Ishikawa (cell line): ENCODE data around the gene SCAPER.

ENCODE experiments used
- CEBPB ChIP-seq: IDR thresholded peaks from 2 replicates; pipeline ENCODE4 v1.6.1; 2012
- CREB1 ChIP-seq: IDR thresholded peaks from 2 replicates; pipeline ENCODE4 v1.6.1; 2012; ENCODE audit warnings: low read depth
- EGR1 ChIP-seq: IDR thresholded peaks from 2 replicates; pipeline ENCODE4 v1.6.1; 2012
- EP300 ChIP-seq: IDR thresholded peaks from 2 replicates; pipeline ENCODE4 v1.6.1; 2012; ENCODE audit warnings: borderline replicate concordance
- FOXM1 ChIP-seq: IDR thresholded peaks from 2 replicates; pipeline ENCODE4 v1.6.1; 2012; ENCODE audit warnings: low read depth, borderline replicate concordance
- MAX ChIP-seq: IDR thresholded peaks from 2 replicates; pipeline ENCODE4 v1.6.1; 2012
- NFIC ChIP-seq: IDR thresholded peaks from 2 replicates; pipeline ENCODE4 v1.6.1; 2012
- RAD21 ChIP-seq: IDR thresholded peaks from 2 replicates; pipeline ENCODE4 v1.6.1; 2012; ENCODE audit warnings: low read depth
- TAF1 ChIP-seq: IDR thresholded peaks from 2 replicates; pipeline ENCODE4 v1.6.1; 2012; ENCODE audit warnings: low read depth, mild to moderate bottlenecking
- TCF12 ChIP-seq: IDR thresholded peaks from 2 replicates; pipeline ENCODE4 v1.6.1; 2012; ENCODE audit warnings: low read depth
- TEAD4 ChIP-seq: IDR thresholded peaks from 2 replicates; pipeline ENCODE4 v1.6.1; 2012
- YY1 ChIP-seq: IDR thresholded peaks from 2 replicates; pipeline ENCODE4 v1.6.1; 2012; ENCODE audit warnings: low read depth
- ZBTB7A ChIP-seq: IDR thresholded peaks from 2 replicates; pipeline ENCODE4 v1.6.1; 2012; ENCODE audit warnings: low read depth
- TF ChIP-seq, protein P1 (sequence below): IDR thresholded peaks from 2 replicates; pipeline ENCODE4 v1.6.1; 2012; ENCODE audit warnings: low read depth, mild to moderate bottlenecking
- TF ChIP-seq, protein P2 (sequence below): IDR thresholded peaks from 2 replicates; pipeline ENCODE4 v1.6.1; 2012

Gene SCAPER

DNA sequence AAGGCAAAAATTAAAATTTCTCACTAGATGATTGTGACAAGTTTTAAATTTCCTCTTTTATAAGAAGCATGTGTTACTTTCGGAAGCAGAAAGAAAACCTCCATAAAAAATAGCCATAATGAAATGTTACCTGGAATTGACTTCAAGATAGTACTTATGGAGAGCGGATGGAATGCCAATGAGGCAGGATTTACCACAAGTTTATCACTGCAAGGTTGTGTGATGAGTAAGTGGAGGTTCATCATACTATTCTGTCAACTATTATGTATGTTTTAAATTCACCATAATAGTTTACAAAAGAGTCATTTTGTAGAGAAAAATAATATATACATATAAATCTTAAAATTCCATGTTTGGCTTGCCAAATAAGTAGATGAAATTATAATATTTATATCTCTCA, 230.3 kb downstream of the SCAPER start:
- TF ChIP-seq YY1 (no peak), RAD21 (no peak), NFIC (no peak), ZBTB7A (no peak), CEBPB (no peak)

DNA sequence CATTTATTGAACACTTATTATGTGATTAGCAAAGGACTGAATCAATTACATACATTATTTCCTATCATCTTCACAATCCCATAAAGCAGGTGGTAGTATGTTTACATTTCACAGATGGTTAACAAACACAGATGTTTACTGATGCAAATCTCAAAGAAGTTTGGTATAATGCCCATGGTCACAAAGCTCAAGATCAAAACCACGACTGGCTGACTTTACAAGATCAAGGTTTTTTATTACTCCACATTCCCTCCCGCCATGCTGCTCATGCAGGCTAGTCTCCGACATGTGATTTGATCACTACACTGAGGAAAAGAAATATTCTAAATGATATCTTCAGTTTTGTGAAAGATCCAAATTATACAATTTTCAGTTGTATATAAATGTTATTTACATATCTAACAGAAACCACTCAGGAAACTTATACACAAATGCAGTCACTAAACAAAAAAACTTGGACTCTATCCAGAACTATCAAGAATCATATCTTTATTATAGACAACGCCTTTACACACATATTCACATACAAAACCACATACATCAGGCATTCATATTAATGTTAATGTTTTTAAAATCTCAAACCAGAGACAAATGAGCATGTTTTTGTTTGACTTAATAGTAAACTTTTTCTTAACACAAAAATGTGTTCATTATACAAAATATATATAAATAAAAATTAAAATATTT, 235.5 kb downstream of the SCAPER start:
- TF ChIP-seq NFIC (no peak), RAD21 (no peak), YY1 (no peak)
- TF ChIP-seq, protein P1, sequence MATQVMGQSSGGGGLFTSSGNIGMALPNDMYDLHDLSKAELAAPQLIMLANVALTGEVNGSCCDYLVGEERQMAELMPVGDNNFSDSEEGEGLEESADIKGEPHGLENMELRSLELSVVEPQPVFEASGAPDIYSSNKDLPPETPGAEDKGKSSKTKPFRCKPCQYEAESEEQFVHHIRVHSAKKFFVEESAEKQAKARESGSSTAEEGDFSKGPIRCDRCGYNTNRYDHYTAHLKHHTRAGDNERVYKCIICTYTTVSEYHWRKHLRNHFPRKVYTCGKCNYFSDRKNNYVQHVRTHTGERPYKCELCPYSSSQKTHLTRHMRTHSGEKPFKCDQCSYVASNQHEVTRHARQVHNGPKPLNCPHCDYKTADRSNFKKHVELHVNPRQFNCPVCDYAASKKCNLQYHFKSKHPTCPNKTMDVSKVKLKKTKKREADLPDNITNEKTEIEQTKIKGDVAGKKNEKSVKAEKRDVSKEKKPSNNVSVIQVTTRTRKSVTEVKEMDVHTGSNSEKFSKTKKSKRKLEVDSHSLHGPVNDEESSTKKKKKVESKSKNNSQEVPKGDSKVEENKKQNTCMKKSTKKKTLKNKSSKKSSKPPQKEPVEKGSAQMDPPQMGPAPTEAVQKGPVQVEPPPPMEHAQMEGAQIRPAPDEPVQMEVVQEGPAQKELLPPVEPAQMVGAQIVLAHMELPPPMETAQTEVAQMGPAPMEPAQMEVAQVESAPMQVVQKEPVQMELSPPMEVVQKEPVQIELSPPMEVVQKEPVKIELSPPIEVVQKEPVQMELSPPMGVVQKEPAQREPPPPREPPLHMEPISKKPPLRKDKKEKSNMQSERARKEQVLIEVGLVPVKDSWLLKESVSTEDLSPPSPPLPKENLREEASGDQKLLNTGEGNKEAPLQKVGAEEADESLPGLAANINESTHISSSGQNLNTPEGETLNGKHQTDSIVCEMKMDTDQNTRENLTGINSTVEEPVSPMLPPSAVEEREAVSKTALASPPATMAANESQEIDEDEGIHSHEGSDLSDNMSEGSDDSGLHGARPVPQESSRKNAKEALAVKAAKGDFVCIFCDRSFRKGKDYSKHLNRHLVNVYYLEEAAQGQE = no peak

- no peak for TF ChIP-seq MAX
- TF ChIP-seq TCF12 = no peak
- no peak for TF ChIP-seq RAD21
- TF ChIP-seq, protein P2, sequence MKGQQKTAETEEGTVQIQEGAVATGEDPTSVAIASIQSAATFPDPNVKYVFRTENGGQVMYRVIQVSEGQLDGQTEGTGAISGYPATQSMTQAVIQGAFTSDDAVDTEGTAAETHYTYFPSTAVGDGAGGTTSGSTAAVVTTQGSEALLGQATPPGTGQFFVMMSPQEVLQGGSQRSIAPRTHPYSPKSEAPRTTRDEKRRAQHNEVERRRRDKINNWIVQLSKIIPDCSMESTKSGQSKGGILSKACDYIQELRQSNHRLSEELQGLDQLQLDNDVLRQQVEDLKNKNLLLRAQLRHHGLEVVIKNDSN = no peak
- TF ChIP-seq, protein P1 = no peak
Measured at GRCh38 chr15:76668900-76669299, 236.2 kb downstream of the SCAPER start.

DNA sequence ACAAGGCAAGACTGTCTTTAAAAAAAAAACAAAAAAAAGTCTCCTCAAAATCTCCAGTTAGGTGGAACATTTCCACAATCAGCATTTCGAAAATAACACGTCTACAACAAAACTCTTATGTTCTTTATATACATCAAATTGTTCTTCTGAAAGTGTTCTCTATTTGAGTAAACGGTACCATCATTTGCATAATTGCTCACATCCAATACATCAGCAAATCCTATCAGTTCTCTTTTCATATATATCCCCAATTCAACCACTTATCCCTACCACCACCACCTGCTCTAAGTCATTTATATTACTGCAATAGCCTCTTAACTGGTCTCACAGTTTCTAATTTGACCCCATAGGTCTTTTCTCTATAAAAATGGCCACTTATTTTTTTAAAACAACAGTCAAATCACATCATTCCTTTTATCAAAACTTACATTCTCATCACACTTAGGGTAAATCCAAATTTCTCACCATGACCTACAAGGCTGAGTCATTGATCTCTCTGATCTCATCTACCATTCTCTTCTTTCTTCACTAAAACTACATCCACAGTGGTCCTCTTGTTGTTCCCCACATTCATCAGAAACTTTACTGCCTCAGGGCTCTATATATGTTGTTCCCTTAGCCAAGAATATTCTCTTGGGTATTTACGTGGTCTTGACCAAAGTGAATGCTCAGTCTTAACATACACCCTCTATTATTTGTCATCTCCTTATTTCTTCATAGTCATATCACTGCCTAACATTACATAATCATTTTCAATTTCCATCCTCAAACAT, 237.0 kb downstream of the SCAPER start:
- TF ChIP-seq ZBTB7A = no peak
- TF ChIP-seq, protein P1 = no peak
- no peak for TF ChIP-seq EGR1
- no peak for TF ChIP-seq TAF1
- TF ChIP-seq NFIC = no peak
- no peak for TF ChIP-seq FOXM1
- TF ChIP-seq, protein P2 = no peak
- TF ChIP-seq RAD21 = no peak
- TF ChIP-seq EP300 = no peak
- TF ChIP-seq TEAD4 = no peak
- TF ChIP-seq CEBPB = no peak
- TF ChIP-seq YY1 = no peak
- no peak for TF ChIP-seq TCF12

GRCh38 chr15:76664895-76665294, 240.2 kb downstream of the SCAPER start:
- TF ChIP-seq TCF12 (no peak), TEAD4 (no peak), YY1 (no peak), EP300 (no peak), CEBPB (no peak), NFIC (no peak), ZBTB7A (no peak), FOXM1 (no peak), CREB1 (no peak), EGR1 (no peak), RAD21 (no peak), TAF1 (no peak), MAX (no peak)
- TF ChIP-seq, protein P2 = no peak
- TF ChIP-seq, protein P1 = no peak
